Fibroblast of the aortic adventitia (primary cell): ENCODE results near the gene FAM193A. TPM values are rescaled to one million over a fixed set of nuclear protein-coding genes. Genes with fewer than 3 reads are reported as not detected.

ENCODE experiments used
- DNase-seq: peaks from one replicate; pipeline ENCODE4 v3.0.0-alpha.2; 2010; ENCODE audit warnings: low read depth
- H3K4me3 ChIP-seq: 2 replicates; pipeline ENCODE4 v1.5.1; 2011; ENCODE audit warnings: low read depth, mild to moderate bottlenecking, control low read depth, low read length, moderate library complexity
- total RNA-seq: library from RNA; depleted of rRNA; stranded (reverse); fragments of >200 nt; gene quantifications from 2 replicates; pipeline ENCODE4 v1.2.3, GENCODE V29; 2012; ENCODE audit warnings: low replicate concordance
- TF ChIP-seq, protein P1 (sequence below): IDR thresholded peaks from 2 replicates; pipeline ENCODE4 v1.5.1; 2011; ENCODE audit warnings: mild to moderate bottlenecking, low read length, control low read depth, inconsistent platforms; ENCODE audit not compliant: insufficient read depth

Gene FAM193A
- total RNA-seq, 1 donor = 17.4 TPM

- no peak overlapping the region for H3K4me3 ChIP-seq
- DNase-seq = no peak
- TF ChIP-seq, protein P1, sequence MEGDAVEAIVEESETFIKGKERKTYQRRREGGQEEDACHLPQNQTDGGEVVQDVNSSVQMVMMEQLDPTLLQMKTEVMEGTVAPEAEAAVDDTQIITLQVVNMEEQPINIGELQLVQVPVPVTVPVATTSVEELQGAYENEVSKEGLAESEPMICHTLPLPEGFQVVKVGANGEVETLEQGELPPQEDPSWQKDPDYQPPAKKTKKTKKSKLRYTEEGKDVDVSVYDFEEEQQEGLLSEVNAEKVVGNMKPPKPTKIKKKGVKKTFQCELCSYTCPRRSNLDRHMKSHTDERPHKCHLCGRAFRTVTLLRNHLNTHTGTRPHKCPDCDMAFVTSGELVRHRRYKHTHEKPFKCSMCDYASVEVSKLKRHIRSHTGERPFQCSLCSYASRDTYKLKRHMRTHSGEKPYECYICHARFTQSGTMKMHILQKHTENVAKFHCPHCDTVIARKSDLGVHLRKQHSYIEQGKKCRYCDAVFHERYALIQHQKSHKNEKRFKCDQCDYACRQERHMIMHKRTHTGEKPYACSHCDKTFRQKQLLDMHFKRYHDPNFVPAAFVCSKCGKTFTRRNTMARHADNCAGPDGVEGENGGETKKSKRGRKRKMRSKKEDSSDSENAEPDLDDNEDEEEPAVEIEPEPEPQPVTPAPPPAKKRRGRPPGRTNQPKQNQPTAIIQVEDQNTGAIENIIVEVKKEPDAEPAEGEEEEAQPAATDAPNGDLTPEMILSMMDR = no peak
Observed at GRCh38 chr4:2746891-2747695, 210.6 kb downstream of the FAM193A start.

DNA sequence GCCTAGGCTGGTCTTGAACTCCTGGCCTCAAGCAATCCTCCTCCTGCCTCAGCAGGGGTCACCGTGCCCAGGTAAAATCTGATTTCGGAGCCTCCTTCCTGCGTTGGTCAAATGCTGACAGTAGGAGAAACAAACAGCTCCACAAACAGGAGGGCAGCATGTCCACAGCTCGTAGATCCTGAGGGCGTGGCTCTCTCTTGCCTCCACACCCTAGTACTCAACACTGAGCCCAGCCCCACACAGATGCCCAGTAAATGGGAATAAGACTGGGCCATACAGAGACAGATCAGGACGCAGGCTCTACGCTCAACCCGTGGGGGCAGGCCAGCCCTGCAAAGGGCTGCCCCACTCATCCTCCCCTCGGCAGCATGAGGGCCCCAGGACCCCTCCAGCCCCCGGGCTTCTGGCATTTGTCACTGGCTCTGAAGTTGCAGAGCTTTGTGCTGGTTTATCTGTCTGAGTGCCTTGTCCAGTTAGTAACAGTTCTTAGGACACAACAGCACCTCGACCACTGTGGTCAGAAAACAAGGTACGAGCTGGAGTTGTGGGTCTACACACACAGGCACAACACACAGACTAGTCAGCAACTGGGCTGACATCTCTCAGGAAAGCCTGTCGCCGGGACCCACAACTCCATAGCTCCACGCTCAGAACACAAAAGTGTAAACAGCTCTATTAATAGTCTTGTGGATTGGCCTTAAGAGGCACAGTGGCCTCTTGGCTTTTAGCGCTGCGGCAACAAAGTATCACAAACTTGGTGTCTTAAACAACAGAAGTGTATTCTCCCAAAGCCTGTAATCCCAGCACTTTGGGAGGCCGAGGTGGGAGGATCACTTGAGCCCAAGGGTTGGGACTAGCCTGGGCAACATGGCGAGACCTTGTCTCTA lies 214.5 kb downstream of the FAM193A start:
- no peak overlapping the region for H3K4me3 ChIP-seq
- no peak for DNase-seq
- TF ChIP-seq, protein P1 = no peak

DNA sequence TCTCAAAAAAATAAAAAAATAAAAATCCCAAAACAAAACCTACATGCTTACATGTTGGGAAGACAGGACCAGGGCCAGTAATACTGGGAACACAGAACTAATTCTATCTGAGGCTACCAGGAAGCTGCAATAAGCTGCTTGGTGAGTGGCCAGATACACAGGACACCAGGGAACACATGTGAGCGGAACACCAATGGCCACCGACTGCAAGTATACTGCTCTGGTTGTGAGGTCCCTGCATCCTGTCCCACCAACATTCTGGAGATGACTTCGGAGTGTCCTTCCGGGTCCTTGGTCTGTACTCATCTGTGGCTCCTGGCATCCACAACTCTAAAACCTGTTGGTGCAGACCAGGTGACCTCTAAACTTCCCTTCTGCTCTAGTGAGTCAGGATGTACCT lies 217.0 kb downstream of the FAM193A start:
- TF ChIP-seq, protein P1 = no peak
- no peak overlapping the region for H3K4me3 ChIP-seq
- no peak for DNase-seq

GRCh38 chr4:2754848-2755819 lies 218.7 kb downstream of the FAM193A start:
- TF ChIP-seq, protein P1 = no peak
- DNase-seq = no peak

DNA sequence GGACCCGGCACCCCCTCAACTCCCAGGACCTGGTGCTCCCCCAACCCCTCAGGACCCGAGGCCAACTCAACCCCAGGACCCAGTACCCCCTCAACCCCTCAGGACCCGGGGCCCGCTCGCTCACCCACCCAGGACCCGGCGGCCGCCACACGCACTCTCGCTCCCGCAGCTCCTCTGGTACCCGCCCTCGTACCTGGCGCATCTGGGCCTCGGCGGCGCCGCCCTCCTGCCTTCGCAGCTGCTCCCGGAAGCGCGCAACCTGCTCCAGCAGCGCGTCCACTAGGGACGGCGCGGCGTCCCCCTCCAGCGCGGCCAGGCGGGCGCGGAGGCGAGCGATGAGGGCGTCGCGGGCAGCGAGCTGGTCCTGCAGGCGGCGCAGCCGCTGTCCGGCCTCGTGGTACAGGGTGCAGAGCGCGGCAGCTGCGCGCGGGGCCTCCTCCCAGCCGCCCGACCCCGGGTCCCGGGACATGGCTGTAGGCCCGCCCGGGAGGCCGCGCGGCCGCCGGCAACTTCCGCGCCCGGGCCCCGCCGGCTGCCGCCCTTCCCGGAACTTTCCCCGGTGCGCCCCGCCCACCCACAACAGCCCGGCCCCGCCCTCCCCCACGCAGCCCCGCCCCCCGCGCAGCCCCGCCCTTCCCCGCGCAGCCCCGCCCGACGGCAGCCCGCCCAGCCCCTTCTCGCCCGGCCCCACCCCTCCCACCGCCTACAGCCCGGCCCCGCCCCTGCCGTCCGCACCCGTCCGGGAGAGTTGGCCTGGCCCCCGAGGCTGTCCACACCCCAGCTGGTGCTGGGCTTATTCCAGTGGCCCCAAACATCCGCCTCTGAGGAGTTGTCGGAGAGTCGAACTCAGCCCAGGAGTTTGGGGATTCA lies 219.6 kb downstream of the FAM193A start, which contains the start of gene TNIP2:
Gene TNIP2, minus strand, starts transcription at position 516 of the 870 bp plus-strand sequence. Its CDS starts 47 bp downstream, at position 469.
- DNase-seq = peak; percentile 77
- TF ChIP-seq, protein P1 = peak; percentile 26
- peak within 1 kb of the TSS; percentile 88 for H3K4me3 ChIP-seq

More at GRCh38 chr4:2754848-2755819, 218.7 kb downstream of the FAM193A start:
- peak overlapping the region; percentile 88 for H3K4me3 ChIP-seq
